ENCODE results near the gene GOLGA1.
"Not testable (repeated sequence)": the region's sequence is repeated elsewhere in the genome, so short reads cannot be mapped to it uniquely, and the experiment has no call there.

Gene GOLGA1

DNA sequence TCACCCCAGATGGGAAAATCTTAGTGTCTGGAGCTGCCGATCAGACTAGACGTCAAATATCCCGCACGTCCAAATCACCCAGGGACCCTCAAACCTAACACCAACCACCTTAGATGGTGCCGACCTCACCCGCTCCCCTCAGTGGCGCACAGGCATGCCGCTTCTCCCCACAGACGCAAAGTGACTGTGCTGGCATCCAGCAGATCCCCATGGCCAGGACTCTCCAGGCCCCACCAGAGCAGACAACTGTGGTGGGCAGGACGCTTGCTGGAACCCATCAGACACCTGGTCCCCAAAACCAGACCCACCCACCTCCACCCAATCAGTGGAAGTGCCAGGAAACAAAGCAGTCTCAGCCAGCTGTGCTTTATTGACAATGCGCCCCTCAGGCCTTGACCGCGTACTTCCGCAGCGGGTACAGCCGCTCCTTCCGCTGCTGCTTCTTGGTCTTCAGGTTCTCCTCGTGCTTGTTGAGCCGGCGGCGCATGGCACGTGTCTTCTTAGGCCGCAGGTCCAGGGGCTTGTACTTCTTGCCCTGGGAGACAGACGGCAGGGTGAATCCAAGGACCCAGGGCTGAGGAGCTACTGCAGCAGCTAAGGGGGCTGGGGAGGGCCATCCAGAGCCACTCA, 83.2 kb downstream of the GOLGA1 start:
- DNase-seq = no peak

DNA sequence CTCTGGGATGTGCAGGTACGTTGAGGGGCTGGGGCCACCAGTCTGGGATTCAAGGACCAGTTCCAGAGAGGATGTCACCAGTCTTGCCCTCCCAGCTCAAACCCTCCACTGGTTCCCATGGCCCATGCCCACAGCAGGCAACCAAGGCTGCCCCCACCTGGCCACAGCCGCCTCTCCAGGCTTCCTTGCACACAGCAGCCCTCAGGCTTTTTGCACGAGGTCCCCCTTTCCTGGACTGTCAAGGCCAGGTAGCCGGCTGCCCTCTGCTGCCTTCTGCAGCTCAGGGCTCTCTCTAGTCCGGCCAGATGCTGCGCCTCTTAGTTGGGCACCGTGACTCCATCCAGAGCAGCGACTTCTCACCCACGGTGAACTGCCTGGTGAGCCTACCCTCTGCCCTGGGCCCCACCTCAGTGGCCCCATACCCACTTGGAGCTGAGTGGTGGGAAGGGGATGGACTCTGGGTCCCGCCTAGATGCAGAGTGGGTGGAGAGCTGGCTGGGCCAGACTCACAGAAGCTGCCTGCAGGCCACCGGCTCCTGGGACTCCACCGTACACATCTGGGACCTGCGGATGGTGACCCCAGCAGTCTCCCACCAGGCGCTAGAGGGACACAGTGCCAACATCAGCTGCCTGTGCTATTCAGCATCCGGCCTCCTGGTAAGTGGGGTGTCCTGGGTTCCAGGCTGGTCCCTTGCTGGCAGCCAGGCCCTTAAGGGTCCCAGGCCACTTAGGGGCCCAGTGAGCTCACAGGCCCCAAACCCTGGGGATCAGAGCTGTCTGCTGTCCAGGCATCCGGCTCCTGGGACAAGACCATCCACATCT, 84.7 kb downstream of the GOLGA1 start:
- peak; percentile 34 for DNase-seq

DNA sequence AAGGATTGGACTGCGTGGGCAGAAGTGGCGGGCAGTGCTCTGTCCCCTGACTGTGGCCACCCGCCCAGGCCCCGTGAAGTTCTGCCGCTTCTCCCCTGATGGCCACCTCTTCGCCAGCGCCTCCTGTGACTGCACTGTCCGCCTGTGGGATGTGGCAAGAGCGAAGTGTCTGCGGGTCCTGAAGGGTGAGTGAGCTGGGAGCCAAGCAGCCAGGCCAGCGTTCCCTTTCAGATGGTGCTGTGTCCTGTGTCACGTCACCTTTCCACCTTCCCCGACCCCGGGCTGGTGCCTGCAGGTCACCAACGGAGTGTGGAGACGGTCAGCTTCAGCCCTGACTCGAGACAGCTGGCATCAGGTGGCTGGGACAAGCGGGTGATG, 85.3 kb downstream of the GOLGA1 start:
- DNase-seq = no peak

DNA sequence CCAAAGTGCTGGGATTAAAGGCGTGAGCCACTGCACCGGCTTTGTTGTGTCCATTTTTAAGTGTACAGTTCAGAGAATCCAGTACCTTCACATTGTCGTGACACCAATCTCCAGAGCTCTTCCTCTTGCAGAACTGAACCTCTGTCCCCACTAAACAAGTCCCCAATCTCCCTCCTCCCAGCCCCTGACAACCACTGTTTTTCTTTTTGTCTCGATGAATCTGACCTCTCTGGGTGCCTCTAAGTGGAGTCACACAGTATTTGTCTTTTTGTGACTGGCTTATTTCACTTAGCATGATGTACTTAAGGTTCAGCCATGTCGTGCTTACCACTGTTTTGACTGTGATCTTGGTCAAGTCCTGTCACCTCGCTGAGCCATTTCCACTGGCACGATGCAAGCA, 86.1 kb downstream of the GOLGA1 start:
- DNase-seq = no peak

DNA sequence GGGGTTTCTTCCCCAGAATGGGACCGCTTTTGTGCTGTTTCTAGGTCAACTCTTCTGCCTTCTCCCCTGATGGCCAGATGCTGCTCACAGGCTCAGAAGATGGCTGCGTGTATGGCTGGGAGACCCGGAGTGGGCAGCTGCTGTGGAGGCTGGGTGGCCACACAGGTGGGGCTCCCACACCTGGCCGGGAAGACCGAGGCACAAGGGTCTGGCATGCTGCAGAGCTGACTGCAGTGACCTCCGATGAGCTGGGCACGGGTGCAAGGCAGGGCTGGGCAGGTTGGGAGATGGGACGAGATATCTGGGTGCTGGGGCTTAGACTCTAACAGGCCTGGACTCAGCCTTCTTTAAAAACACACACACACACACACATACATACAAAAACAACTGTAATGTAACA, 86.7 kb downstream of the GOLGA1 start:
- DNase-seq = no peak

DNA sequence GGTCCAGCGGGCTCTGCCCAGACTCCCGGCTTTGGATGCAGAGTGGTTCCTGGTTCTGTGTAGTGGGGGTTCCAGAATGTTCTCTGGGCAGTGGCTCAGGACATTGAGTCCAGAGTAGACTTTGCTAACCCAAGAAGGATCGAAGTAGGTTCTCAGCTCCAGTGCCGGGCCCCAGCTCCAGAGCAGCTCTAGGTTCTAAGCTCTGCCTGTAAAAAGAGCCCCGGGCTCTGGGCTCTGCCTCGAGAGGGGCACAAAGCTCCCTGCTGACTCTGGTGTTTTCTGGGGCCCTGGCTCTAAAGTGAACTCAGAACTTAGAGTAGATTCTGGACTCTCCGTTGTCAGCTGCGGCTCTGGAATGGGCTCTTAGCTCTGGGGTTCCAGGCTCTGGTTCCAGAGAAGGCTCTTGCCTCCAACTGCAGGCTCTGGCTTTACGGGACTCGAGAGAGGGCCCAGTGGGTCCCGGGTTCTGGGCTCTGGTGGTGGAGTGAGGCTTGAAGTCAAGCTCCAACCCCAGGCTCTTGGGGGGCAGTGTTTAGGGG, 87.2 kb downstream of the GOLGA1 start:
- DNase-seq = no peak

DNA sequence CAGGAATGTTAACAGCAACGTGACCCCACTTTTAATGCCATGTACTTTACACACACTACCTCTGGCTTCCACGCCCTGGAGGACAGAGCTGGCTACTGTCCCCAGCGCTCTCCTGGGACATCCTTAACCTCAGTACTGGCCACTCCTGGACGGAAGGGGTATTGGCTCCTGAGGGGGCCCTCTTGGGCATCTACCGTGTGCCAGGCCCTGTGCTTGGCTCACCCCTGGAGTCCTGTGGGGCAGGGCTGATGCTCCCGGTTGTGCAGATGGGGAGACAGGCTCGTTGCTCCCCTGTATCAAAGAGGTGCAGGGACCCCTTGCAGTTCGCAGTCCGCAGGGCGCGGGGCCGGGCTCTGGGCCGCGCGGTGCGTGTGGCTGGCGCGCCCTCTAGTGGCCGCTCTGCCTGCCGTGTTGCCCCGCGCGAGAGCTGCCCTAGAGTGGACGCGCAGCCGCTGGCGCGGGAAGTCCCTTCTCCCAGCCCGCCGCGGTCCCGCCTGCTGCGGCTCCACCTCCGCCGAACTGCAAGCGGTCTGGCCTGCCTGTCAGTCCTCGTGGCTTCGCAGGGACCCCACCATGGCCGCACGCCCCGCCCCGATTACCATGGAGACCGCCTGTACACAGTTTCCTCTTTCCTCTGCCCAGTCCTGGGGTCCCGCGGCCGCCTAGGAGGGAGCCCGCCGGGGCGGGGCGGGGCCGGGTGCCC, 87.9 kb downstream of the GOLGA1 start, which contains the start of gene WDR38:
TSS of gene WDR38 (plus strand) at position 632 of the 703 bp plus-strand sequence. CDS start 72 bp downstream, outside the sequence.
- DNase-seq = peak; percentile 77

DNA sequence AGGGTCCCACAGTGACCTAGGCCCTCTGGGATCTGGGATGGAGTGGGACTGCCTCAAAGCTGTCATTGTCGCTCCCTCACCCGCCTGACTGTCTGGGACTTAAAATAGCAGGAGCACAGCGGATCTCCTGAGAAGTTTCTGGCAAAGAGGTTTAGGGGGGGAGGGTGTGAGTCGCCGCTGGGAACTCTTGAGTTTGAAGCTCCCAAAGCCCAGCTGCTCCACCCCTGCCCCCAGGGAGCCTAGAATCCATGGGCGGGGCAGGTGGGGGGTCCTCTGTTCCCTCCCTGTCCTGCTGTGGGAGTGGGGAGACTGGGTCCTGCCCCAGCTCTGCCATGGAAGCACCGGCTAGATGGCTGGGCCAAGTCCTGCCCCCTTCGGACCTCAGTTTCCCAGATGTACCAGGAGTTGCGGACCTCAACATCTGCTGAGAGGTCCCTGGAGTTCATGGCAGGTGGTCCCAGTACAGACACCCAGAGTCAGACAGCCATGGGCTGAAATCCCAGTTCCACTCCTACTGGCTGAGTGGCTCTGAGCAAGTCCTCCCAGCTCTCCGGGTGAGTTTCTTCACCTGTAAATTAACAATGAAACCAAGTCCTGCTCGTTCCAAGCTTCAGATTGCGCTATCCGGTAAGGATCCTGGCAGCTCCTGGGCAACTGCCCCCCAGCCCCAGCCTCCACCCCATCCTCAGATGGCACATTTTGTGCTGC, 88.6 kb downstream of the GOLGA1 start:
- no peak for DNase-seq

DNA sequence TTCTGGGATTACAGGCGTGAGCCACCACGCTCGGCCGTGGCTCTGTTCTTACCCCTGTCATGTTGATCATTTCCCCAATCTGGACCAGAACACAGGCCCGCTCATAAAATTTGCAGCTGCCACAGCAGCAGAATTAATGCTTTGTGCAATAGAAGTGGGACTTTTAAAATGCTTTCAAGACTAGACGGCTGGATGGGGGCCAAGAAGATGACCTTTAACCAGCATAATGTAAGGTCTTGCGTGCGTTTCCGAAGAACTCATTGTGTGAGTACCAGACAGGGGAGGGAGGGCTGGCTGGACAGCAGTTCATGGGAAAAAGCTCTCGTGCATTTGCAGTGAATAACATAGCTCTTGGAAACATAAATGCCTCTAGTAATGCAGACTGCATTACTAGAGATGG, 91.1 kb downstream of the GOLGA1 start:
- DNase-seq = no peak

DNA sequence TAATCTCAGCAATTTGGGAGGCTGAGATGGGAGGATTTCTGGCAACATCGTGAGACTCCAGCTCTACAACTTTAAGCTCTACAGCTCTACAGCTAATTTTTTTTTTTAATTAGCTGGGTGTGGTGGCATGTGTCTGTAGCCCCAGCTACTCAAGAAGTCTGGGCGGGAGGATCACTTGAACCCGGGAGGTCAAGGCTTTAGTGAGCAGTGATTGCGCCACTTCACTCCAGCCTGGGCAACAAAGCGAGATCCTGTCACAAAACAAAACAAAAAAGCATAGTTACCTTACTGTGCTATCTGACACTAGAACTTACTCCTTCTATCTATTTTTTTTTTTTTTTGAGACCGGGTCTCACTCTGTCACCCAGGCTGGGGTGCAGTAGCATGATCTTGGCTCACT, 93.9 kb downstream of the GOLGA1 start:
- DNase-seq = no peak

DNA sequence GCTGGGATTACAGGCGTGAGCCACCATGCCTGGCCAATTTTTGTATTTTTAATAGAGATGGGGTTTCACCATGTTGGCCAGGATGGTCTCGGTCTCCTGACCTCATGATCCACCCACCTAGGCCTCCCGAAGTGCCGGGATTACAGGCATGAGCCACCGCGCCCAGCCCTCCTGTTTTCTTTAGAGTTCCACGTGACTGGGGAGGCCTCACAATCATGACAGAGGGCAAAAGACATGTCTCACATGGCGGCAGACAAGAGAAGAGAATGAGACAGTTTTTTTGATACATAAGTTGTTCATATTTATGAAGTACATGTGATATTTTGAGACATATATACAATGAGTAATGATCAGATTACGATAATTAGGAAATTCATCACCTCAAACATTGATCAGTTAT, 94.4 kb downstream of the GOLGA1 start:
- not testable (repeated sequence) for DNase-seq

DNA sequence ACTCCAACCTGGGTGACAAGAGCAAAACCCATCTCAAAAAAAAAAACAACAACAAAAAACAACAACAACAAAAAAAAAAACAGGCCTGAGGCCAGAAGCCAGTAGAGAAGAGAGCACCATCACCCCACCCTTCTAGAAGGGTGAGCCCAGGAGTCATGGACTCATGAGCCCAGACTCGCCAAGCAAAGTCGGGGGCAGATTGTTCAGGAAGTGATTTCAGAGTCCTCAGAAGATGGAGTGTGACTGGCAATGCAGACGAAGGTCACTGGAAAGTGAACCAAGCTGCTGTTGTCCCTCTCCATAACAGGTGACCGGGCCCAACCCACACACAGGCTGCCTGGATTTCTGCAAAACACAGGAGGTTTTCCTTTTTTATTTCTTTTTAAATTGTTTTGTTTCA, 96.6 kb downstream of the GOLGA1 start:
- DNase-seq = no peak

DNA sequence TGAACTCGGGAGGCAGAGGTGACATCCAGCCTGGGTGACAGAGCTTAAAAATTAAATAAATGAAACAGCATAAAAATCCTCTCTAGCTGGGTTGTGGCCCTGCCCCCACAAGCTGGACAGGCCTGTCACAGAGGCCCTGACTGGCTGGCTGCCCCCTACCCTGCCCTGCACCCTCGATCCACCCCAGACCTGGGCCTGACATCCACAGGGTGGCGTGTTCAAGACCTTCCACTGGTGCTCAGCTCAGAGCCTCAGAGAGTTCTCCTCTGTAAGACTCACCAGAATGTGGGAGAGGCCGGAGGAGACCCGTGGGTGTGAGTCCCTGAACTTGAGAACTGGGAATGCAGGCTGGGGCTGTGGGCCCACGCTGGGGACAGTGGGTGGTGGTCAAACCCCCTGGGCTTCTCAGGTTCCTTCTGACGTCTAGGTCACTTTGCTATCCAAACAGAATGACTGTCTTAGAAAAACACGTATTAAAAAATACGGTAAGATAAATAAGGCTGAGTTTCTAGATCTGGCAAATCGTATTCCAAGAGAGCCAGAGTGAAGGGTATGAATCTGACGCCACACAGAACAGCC, 97.3 kb downstream of the GOLGA1 start:
- DNase-seq = no peak

DNA sequence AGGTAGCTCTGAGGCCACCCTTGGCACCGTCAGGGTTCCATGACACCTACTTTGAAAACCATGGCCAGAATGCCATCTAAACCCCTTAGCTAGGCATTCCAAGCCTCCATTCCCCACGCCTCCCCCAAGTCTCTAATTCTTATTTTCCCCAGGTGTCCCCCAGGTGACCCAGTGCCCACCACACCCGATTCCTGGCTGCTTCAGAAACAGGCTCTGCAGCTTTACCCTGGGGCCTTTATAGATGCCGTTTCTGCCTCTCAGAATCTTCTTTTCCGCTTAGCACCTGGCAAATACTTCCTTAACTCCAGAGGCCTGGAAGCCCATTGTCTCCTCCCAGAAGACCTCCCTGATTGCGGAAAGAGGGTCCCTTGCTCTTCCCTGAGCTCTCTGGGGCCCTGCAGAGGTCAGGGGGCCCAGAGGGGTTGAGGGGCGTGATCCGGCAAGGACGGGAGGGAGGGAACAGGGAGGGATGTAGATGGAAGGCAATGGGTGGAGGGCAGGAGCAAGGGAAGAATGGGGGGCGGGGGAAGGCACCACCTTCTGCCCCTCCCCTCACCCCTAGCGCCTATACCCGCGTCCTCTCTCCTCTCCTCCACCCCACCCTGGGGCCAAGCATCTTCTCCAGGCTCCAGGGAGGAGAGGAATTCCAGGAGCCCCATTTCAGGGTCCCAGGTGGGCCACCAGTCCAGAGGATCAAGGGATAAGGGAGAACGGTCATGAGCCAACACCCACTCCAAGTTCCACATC, 99.6 kb downstream of the GOLGA1 start:
- DNase-seq = no peak

DNA sequence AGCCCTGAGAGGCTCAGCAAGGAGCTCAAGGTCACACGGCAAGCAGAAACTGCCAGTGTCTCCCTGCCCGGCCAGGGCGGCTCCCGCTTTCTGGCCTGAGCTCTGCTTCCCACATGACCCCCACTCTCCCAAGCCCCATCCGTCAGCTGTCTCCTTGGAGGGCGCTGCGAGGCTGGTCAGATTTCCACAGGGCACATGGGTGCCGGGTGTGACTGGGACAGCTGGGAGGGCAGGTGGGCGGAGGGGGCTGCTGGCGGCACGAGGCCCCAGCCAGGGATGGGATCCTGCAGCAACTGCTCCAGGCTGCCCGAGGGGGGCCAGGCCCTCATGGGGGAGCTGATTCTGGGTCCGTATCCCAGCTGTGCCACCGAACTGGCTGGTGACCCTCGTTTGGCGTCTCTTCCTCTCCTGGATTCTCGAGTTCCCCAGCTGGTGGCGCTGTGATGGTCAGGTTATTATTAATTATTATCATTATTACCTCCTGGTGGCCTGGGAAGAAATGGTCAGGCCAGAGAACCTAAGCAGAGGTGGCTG, 100.5 kb downstream of the GOLGA1 start:
- DNase-seq = no peak

DNA sequence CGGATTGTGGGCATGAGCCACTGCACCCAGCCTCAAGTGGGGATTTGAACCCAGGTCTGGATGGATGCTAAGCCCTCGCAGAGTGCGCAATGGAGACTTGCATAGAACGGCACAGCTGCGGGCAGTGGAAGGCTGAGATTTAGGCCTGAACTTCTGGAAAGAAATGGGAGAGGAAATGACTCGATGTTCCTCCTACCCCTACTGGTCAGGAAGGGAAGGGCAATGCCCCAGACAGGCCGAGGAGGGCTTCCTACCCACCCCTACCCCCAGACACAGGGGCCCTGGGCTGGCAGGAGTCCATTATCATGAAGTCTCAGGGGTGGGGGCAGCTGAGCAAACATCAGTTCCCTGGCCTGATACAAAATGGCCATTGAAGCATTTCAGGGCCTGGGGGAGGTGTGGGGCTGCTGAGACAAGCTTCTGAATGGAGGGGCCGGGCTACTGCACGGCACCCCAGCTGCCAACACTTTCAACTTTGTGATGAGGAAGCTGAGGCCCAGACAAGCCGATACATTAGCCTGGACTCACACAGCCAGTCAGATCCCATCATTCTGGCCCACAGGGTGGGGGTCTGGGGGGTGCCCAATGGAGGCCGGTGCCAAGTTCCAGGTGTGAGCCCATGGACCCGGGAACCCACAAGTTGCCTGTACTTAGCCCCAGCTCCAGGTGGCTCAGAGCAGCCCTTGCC, 101.1 kb downstream of the GOLGA1 start:
- DNase-seq = no peak

DNA sequence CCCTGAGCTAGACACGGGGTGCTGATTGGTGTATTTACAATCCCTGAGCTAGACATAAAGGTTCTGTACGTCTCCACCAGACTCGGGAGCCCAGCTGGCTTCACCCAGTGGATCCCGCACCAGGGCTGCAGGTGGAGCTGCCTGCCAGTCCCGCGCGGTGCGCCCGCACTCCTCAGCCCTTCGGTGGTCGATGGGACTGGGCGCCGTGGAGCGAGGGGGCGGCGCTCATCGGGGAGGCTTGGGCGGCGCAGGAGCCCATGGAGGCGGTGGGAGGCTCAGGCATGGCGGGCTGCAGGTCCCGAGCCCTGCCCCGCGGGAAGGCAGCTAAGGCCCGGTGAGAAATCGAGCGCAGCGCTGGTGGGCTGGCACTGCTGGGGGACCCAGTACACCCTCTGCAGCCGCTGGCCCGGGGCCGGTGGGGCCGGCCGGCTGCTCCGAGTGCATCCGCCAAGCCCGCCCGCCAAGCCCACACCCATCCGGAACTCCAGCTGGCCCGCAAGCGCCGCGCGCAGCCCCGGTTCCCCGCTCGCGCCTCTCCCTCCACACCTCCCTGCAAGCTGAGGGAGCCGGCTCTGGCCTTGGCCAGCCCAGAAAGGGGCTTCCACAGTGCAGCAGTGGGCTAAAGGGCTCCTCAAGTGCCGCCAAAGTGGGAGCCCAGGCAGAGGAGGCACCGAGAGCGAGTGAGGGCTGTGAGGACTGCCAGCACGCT, 102.2 kb downstream of the GOLGA1 start:
- not testable (repeated sequence) for DNase-seq

DNA sequence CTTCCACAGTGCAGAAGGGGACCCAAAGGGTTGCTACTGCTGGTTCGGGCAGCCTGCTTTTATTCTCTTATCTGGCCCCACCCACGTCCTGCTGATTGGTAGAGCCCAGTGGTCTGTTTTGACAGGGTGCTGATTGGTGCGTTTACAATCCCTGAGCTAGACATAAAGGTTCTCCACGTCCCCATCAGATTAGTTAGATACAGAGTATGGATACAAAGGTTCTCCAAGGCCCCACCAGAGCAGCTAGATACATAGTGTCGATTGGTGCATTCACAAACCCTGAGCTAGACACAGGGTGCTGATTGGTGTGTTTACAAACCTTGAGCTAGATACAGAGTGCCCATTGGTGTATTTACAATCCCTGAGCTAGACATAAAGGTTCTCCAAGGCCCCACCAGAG, 102.8 kb downstream of the GOLGA1 start:
- DNase-seq = not testable (repeated sequence)

DNA sequence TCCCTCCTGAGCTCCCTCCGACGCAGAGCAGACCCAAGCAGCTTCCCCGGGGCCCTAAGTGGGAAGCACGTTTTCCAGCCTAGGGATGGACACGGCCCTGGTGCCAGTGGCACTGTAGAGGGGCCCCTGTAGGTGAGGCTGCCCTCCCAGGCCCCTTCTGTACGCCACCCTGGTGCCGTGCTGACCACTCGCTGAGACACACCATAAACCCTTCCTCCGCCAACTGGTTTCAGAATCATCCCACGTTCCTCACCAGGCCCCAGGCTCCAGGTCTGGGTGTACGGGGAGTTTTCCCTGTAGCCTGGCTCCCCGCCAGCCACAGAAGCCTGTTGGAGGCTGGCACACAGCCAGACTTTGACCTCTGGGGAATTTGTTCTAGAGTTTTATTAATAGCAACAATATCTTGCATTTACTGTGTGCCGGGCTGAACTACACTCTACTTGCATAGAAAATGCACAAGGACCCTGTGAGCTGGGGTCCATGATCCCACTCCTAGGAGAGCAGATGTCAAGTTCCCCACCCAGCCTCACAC, 105.8 kb downstream of the GOLGA1 start:
- no peak for DNase-seq

DNA sequence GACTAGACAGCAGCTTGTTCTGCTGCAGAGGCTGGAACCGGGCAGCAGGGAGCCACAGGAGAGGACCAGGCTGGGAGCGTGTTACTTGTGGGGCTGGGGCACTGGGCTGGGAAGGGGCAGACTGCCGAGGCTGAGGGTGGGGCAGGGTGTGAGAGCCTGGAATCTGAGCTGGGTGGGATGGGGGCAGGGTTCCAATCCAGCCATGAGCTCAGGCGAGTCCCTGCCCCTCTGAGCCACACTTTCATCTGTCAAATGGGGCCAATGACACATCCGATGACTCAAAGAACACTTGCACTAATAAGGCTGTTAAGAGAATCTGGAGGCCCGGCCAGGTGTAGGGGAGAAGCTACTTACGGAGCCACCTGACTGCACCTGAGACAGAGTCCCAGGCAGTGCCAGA, 106.3 kb downstream of the GOLGA1 start:
- no peak for DNase-seq

Data from CD4-positive, alpha-beta T cell treated with Interleukin-6 for 4 hours (primary cell).